HepG2 (cell line): ENCODE data around the gene MTFR1L. TPM values are rescaled to one million over a fixed set of nuclear protein-coding genes. Genes with fewer than 3 reads are reported as not detected.

Experiments used
- BCL6 ChIP-seq: IDR thresholded peaks from 2 replicates; pipeline ENCODE4 v1.6.1; 2016; ENCODE audit warnings: missing genetic modification reagents, missing compliant biosample characterization
- DBP ChIP-seq: sonication (generic); formaldehyde crosslinking; IDR thresholded peaks from 2 replicates; pipeline ENCODE4 v1.4.0; 2020; ENCODE audit warnings: missing genetic modification reagents; ENCODE audit errors: not compliant biosample characterization
- DDIT3 ChIP-seq: sonication (generic); formaldehyde crosslinking; IDR thresholded peaks from 2 replicates; pipeline ENCODE4 v1.4.0; 2020; ENCODE audit warnings: mild to moderate bottlenecking, missing genetic modification reagents
- DNMT3B ChIP-seq: conservative IDR thresholded peaks from 2 replicates; pipeline ENCODE4 v1.6.1; 2016; ENCODE audit warnings: missing biosample characterization, control low read depth
- ELF3 ChIP-seq: IDR thresholded peaks from 2 replicates; pipeline ENCODE4 v1.6.1; 2016; ENCODE audit warnings: missing genetic modification reagents, missing compliant biosample characterization
- HNRNPUL1 ChIP-seq: fragments of 200-400 bp; formaldehyde crosslinking; IDR thresholded peaks from 2 replicates; pipeline ENCODE4 v1.6.1; 2017; ENCODE audit warnings: low read depth, mild to moderate bottlenecking, low read length, moderate library complexity
- HOXD1 ChIP-seq: sonication (generic); formaldehyde crosslinking; IDR thresholded peaks from 2 replicates; pipeline ENCODE4 v1.5.0; 2020; ENCODE audit warnings: missing genetic modification reagents
- KAT2B ChIP-seq: fragments of 150-350 bp; IDR thresholded peaks from 2 replicates; pipeline ENCODE4 v1.6.1; 2014; ENCODE audit warnings: low read depth, low read length, borderline replicate concordance
- NR2C2 ChIP-seq: sonication (generic); formaldehyde crosslinking; IDR thresholded peaks from 2 replicates; pipeline ENCODE4 v1.4.0; 2020; ENCODE audit warnings: missing genetic modification reagents, mild to moderate bottlenecking, moderate library complexity, borderline replicate concordance
- XRCC5 ChIP-seq: fragments of 200-400 bp; formaldehyde crosslinking; optimal IDR thresholded peaks from 2 replicates; pipeline ENCODE3; 2017; ENCODE audit warnings: mild to moderate bottlenecking, low read length
- ZFAT ChIP-seq: sonication (generic); formaldehyde crosslinking; conservative IDR thresholded peaks from 2 replicates; pipeline ENCODE4 v1.8.1; 2023; ENCODE audit warnings: missing genetic modification reagents, inconsistent platforms
- ZHX1 ChIP-seq: sonication (generic); formaldehyde crosslinking; IDR thresholded peaks from 2 replicates; pipeline ENCODE4 v1.8.1; 2022; ENCODE audit warnings: low read depth, mild to moderate bottlenecking, missing genetic modification reagents
- ZNF354B ChIP-seq: sonication (generic); formaldehyde crosslinking; IDR thresholded peaks from 2 replicates; pipeline ENCODE4 v1.8.0; 2022; ENCODE audit warnings: mild to moderate bottlenecking, missing genetic modification reagents
- ZNF569 ChIP-seq: sonication (generic); formaldehyde crosslinking; IDR thresholded peaks from 2 replicates; pipeline ENCODE4 v1.5.0; 2020; ENCODE audit warnings: mild to moderate bottlenecking, missing genetic modification reagents, moderate library complexity, borderline replicate concordance
- ZNF572 ChIP-seq: sonication (generic); formaldehyde crosslinking; IDR thresholded peaks from 2 replicates; pipeline ENCODE4 v1.5.1; 2020; ENCODE audit warnings: mild to moderate bottlenecking, missing genetic modification reagents
- polyA plus RNA-seq, 8 experiments: library from polyadenylated mRNA; depleted of rRNA in 3 of 8; stranded (reverse) in 7 of 8; unstranded in 1 of 8; fragments of >200 nt; fragmentation: Illumina TruSeq in 4 of 8; extraction: Trizol in 4 of 8; gene quantifications; 2 replicates each; pipeline versions ENCODE4 v1.2.1 to v1.2.3, GENCODE V29; 2011 to 2016; ENCODE audit warnings: low read depth in 4 of 8, missing spikeins in 1 of 8, mixed read lengths in 1 of 8; ENCODE audit not compliant: insufficient read depth in 1 of 8
- total RNA-seq, 5 experiments: library from RNA; depleted of rRNA; stranded (reverse); fragments of >200 nt; fragmentation: Illumina TruSeq; extraction: Trizol; gene quantifications; 2 replicates each; pipeline ENCODE4 v1.2.3, GENCODE V29; 2016; ENCODE audit warnings: low read depth in 1 of 5

Gene MTFR1L
- total and polyA plus RNA-seq, 2 of the 13 experiments (the other 11 are each of a cell fraction or from before 2014, with no cell fraction given), result 38.0 to 55.7 TPM

- TF ChIP-seq ZFAT (CRISPR knock-in tag) (no peak), XRCC5 (no peak), NR2C2 (CRISPR knock-in tag) (0 out of 2 replicates have a peak, but pooled peaks have one; percentile 34), ZNF572 (no peak), HOXD1 (CRISPR knock-in tag) (no peak; the same call in 1 of the 2 replicates), BCL6 (CRISPR knock-in tag) (peak; percentile 65), HNRNPUL1 (no peak), ELF3 (peak; percentile 99), DNMT3B (CRISPR knock-in tag) (no peak), KAT2B (no peak), DDIT3 (CRISPR knock-in tag) (no peak), ZNF354B (no peak), ZNF569 (CRISPR knock-in tag) (no peak), ZHX1 (no peak), DBP (CRISPR knock-in tag) (no peak)
These were observed 41.8 kb downstream of the MTFR1L start (continued) for GRCh38 chr1:25861316-25862286.
